ENCODE data around the gene MTAP.

MTAP gene

GRCh38 chr9:21806644-21807043 lies 4.2 kb downstream of the MTAP start:
- no peak for DNase-seq

- DNase-seq: no peak
Measured at GRCh38 chr9:21810388-21810787, 8.0 kb downstream of the MTAP start.

GRCh38 chr9:21810881-21811280 lies 8.4 kb downstream of the MTAP start:
- DNase-seq: no peak

- no peak for DNase-seq
Measured at GRCh38 chr9:21811914-21812313, 9.5 kb downstream of the MTAP start.

GRCh38 chr9:21812415-21812814 lies 10.0 kb downstream of the MTAP start:
- DNase-seq: no peak

- DNase-seq: peak; percentile 42 to 47
Measured at GRCh38 chr9:21812946-21813568, 10.6 kb downstream of the MTAP start.

- peak; percentile 82 to 83 for DNase-seq
Measured at GRCh38 chr9:21813575-21814473, 11.4 kb downstream of the MTAP start.

- no peak for DNase-seq
Measured at GRCh38 chr9:21815643-21816042, 13.2 kb downstream of the MTAP start.

GRCh38 chr9:21817176-21817575 lies 14.7 kb downstream of the MTAP start:
- DNase-seq: peak; percentile 93 to 94

GRCh38 chr9:21825637-21826036 lies 23.2 kb downstream of the MTAP start:
- DNase-seq: no peak

GRCh38 chr9:21828853-21829410 lies 26.5 kb downstream of the MTAP start:
- no peak for DNase-seq

- DNase-seq: no peak
Measured at GRCh38 chr9:21830589-21830988, 28.2 kb downstream of the MTAP start.

GRCh38 chr9:21831841-21832509 lies 29.5 kb downstream of the MTAP start:
- DNase-seq: peak in 1 of 2 experiments; percentile 13

- no peak for DNase-seq
Measured at GRCh38 chr9:21833090-21833801, 30.8 kb downstream of the MTAP start.

- DNase-seq: no peak
Measured at GRCh38 chr9:21835121-21835520, 32.7 kb downstream of the MTAP start.

- no peak for DNase-seq
Measured at GRCh38 chr9:21836437-21837161, 34.2 kb downstream of the MTAP start.

GRCh38 chr9:21837501-21837900 lies 35.1 kb downstream of the MTAP start:
- no peak for DNase-seq

- DNase-seq: no peak
Measured at GRCh38 chr9:21840647-21841046, 38.2 kb downstream of the MTAP start.

- no peak for DNase-seq
Measured at GRCh38 chr9:21841133-21841532, 38.7 kb downstream of the MTAP start.

- no peak for DNase-seq
Measured at GRCh38 chr9:21848615-21849014, 46.2 kb downstream of the MTAP start.

GRCh38 chr9:21852754-21853153 lies 50.3 kb downstream of the MTAP start:
- DNase-seq: no peak

GRCh38 chr9:21853414-21853813 lies 51.0 kb downstream of the MTAP start:
- DNase-seq: no peak

All from AML-193 (cell line).